Amniotic stem cell (primary cell): ENCODE measurements around the gene KLHL10.
A peak's percentile ranks its signal among the peaks of the same experiment; 100 is the strongest.

ENCODE experiments used
- DNase-seq: peaks from one replicate; lab custom pipeline; 2025; lab: John Stamatoyannopoulos, UW

The KLHL10 gene

DNA sequence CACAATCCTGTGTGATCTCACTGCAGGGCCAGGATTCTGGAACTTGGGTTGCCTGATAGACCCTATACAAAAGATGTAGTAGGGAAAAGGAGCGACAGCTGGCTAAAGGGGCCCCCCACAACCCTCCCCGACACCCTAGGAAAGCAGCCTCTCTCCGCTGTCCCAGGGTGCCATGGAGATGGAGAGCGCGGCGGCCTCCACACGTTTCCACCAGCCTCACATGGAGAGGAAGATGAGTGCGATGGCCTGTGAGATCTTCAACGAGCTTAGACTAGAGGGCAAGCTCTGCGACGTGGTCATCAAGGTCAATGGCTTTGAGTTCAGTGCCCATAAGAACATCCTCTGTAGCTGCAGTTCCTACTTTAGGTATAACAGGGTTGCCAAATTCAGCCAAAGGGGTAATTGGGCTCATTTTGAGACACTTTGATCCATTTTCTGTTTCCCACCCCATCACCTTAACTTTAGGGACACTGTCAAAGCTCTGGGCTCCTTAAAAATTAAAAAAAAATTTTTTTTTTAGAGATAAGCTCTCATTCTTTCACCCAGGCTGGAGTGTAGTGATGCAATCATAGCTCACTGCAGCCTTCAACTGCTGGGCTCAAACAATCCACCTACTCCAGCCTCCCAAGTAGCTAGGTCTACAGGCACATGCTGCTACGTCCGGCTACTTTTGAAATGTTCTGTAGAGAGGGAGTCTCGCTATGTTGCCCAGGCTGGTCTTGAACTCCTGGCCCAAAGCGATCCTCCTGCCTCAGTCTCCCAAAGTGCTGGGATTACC, at the start of gene KLHL10:
KLHL10 (plus strand) TSS at position 65 of the 778 bp plus-strand sequence; CDS start at position 173, 108 bp downstream.
- no peak for DNase-seq

- DNase-seq, result peak; percentile 12
These were observed 44.5 kb upstream of the KLHL10 start for GRCh38 chr17:41792845-41793783.

- DNase-seq, result no peak
These were observed 43.7 kb upstream of the KLHL10 start for GRCh38 chr17:41793784-41794539.

DNA sequence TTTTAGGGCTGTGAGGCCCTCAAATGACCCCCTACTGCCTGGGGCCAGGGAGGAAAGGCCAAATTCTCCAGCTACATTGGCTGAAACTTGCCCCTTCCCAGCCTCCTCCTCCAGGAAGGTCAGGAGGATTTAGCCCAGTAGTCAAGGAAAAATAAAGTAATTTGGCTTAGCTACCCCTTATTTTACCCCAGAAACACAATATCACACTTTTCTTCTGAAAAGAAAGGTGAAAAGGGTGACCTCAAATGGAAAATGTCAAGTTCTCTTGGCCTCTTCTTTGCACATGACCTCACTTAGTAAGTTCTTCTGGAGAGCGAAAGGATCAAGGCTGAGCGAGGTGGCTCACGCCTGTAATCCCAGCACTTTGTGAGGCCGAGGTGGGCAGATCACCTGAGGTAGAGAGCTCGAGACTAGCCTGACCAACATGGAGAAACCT, 43.1 kb upstream of the KLHL10 start:
- no peak for DNase-seq

DNA sequence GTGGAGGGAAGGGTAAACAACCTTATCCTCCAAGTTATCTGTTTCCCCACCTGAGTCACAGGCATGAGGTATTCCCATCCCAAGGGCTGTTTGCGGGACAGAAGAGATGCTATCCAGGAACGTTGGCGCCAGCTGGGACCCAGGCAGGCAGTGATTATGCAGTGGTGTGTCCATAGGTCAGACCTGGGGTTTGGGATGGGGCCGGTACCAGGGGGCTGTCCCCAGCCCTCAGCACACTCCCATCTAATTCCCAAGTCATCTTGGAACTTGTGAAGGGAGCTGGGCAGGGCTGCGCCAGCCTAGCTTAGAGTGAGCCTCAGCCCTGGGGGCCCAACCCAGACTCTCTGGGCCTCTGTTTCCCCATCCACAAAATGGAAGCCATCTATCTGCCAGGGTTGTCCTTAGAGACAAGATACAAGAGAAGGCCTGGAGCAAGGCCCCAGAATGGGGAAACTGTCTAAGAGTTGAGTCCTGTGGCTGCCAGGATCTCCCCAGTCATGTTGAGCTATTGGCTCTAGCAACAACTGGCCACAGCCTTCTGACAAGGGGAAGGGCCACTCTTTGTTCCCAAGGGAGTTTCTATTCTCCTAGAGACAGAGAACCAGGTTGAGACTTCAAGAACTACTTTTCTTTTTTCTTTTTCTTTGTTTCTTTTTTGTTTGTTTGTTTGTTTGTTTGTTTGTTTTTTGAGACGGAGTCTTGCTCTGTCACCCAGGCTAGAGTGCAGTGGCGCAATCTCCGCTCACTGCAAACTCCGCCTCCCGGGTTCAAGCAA, 41.3 kb upstream of the KLHL10 start:
- no peak for DNase-seq

- DNase-seq, result no peak
These were observed 40.2 kb upstream of the KLHL10 start for GRCh38 chr17:41797377-41797776.

DNA sequence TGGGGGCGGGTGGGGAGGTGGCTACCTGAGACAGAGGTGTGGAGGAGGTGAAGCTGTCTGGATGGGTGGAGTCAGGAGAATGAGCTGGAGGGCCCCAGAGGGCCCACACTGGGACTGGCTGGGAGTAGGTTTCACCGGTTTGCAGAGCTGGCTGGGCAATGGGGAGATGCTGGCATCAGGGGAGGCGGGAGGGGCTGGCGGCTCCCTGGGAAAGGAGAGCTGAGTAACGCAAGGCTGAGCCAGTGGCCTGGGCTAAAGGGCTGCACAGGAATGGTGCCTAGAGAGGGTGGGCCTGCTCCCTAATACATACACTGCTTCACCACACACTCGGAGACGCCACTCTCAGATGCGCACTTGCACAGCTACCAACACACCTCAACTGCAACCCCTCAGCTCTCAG, 38.3 kb upstream of the KLHL10 start:
- no peak for DNase-seq

DNA sequence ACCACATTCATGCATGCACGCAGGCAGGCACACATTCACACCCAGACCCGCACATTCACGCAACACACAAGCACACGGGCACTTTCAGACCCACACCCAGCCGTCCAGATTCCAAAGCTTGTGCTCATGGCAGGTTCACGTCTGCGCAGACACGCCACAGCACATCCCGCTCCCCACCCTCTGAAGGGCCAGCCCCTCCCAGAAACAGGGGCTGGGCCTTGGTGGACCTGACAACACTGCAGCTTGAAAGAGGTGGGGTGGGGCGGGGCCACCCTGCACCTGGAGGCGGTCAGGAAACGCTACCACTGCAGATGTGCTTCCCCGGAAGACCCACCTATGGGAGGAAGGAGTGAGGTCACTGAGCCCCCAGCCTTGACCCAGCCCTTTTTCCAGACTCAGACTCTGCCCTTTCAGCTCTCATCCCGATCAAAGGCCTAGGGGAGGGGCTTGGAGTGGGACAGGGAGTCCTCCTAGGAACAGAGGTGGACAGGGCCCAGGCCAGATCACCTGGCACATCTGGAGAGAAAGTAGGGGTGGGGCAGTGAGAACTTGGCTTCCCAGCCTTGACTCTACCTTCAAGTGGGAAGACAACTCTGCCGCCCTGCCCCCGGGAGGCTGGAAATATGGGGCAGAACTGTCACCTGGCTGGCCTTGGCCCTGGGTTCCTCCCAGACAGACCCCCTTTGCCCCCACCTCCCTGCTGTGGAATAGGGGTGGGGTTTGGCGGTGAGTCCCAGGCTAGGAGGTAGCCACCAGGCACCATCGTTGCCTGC, 36.8 kb upstream of the KLHL10 start:
- DNase-seq, result peak; percentile 20

DNA sequence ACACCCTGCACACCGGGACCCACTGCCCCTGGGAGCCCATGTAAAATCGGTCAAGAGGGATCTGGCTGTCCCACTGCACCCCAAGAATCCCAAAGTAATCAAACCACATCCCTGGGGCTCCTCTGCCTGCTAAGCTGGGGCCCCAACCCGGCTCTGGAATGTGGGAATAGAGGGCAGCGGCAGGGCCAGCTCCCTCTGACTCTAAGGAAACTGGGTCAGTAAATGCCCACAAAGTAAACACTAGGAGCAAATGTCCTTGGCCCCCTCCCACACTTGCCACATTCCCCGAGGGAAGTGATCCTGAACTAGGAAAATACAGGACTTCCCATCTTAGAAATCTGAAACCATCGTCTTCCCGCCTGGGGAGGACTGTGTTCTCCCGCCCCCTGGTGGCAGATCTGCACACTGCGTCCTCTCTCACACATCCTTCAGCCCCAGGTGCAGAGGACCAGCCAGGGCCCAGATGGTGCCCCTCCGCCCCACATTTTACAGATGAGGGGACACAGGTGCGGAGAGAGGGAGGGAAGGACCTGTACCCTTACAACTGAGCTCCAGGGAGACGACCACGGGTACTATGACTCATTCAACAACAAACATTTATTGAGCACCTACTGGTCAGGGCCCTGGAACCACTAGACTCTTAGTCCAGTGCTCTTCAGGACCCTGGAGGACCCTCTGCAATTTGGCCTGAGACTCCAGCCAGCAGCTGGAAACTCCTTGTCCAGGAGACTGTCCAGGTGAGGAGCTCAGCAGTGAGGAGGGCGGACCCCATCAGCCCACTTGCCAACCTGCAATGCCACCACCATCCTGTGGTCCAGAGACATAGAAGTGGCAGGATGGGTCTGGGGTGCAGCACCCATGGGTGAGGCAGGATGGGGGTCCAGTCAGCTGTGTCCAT, 36.0 kb upstream of the KLHL10 start:
- peak; percentile 42 for DNase-seq

DNA sequence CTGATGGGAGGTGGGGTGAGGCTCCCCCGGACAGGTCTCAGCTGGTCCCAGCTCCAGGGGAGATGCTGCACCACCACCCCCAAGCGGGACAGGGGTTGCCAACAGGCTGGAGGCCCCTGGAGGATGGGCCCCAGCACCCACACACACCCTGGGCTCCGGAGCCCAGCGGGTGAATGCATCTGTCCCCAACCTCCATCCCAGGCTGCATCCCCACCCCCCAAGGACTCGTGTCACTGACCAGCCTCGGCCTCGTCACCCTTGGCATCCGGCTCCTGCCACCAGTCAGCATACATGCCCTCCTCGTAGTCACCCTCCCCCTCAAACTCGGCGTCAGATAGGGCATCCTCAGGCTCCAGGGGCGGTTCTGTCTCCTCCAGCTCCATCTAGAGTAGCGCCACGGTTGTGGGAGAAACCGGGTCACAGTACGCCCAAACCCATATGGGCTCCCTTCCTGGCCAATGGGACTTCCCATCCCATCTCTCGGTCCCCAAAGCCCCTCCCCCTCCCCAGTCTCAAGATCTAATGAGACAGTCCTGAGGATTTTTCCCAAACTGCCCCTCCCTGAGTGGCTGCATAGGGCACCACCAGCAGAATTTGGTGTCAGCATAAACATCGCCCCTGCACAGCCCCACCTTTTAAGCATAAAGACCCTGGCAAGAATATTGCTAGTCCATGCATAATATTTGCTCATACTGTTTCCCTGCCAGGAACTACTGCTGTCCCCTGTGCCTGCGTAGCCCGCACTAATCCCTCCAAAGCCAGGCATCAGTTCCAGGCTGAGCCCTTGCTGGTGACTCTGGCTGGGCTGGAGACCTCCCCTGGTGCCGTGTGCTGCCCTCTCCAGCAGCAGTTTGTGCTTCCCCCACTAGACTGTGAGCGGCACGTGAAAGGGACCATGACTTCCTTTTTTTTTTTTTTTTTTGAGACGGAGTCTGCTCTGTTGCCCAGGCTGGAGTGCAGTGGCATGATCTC, 34.3 kb upstream of the KLHL10 start:
- DNase-seq, result no peak

- DNase-seq, result no peak
These were observed 30.8 kb upstream of the KLHL10 start for GRCh38 chr17:41806685-41807445.

DNA sequence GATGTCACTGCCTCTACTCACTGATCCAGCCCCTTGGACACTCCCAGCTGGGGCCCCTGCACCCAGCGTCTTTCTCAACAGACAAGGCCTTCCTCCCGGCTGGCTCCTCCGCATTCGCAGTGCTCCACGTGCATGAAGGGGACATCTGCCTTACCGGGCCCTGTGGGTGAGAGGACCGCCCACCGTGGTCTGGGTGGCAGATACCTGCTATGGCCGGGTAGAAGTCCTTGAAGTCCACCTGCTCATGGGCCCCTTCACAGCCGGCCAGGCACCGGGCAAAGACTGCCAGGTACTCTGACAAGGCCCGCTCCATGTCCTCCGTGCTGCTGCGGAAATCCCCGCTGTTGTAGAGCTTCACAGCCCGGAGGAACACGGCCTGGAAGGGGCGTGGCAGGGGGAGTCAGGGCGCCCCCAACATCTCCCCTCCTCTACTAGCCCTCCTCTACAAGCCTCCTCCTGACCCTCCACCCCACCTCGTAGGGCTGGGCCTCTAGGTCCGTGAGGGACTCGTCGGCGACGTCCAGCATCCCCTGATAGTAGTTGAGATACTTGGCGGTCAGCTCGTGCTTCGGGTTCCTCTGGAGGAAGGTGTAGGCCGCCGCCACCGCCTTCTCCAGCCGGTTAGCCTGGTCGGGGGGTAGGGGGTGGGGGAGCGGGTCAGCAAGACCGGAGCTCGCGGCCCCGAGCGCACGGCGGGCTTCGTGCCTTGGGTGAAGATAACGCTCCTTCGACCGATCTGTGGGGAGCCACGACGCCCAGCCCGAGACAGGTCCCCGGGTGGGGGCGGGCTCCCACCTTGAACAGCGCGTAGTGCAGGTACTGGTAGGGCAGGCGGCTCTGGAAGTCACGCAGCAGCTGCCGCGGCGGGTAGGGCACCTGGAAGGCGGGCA, 26.7 kb upstream of the KLHL10 start:
- no peak for DNase-seq

GRCh38 chr17:41811549-41812380, 25.9 kb upstream of the KLHL10 start, which contains the start of gene P3H4:
Gene P3H4, minus strand, starts transcription at chr17:41811949. Its CDS starts 34 bp downstream, at chr17:41811915.
- DNase-seq, result peak; percentile 42

DNA sequence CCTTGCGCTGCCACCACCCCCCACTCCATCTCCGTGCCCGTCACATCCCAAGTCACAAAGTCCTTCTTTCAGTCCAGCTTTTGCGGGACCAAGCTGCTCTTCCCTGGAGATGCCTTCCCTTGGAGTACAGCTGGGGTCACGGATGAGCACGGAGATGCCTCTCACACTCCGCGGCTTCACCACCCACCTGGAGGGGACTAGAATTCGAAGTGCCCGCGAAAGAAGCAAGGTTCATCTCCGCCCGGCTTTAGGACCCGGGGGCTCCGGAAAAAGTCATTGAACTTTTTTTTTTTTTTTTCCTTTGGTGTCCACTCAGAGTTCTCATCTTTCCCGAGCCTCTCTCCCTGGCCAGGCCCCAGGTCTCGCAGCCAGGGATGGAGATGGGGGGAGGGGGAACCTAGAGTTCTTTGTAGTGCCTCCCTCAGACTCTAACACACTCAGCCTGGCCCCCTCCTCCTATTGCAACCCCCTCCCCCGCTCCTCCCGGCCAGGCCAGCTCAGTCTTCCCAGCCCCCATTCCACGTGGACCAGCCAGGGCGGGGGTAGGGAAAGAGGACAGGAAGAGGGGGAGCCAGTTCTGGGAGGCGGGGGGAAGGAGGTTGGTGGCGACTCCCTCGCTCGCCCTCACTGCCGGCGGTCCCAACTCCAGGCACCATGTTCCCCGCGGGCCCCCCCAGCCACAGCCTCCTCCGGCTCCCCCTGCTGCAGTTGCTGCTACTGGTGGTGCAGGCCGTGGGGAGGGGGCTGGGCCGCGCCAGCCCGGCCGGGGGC, 25.1 kb upstream of the KLHL10 start, which contains the start of gene FKBP10:
FKBP10 (plus strand) TSS at position 624 of the 771 bp plus-strand sequence; CDS start at position 655, 31 bp downstream.
- DNase-seq, result peak; percentile 80
